ENCODE results near the gene USP34. TPM values are rescaled to one million over a fixed set of nuclear protein-coding genes. Genes with fewer than 3 reads are reported as not detected.

The USP34 gene
- total and polyA plus RNA-seq, 2 of the 8 experiments (the other 6 are each of a cell fraction or from before 2014, with no cell fraction given): 56.7 to 91.7 TPM

DNA sequence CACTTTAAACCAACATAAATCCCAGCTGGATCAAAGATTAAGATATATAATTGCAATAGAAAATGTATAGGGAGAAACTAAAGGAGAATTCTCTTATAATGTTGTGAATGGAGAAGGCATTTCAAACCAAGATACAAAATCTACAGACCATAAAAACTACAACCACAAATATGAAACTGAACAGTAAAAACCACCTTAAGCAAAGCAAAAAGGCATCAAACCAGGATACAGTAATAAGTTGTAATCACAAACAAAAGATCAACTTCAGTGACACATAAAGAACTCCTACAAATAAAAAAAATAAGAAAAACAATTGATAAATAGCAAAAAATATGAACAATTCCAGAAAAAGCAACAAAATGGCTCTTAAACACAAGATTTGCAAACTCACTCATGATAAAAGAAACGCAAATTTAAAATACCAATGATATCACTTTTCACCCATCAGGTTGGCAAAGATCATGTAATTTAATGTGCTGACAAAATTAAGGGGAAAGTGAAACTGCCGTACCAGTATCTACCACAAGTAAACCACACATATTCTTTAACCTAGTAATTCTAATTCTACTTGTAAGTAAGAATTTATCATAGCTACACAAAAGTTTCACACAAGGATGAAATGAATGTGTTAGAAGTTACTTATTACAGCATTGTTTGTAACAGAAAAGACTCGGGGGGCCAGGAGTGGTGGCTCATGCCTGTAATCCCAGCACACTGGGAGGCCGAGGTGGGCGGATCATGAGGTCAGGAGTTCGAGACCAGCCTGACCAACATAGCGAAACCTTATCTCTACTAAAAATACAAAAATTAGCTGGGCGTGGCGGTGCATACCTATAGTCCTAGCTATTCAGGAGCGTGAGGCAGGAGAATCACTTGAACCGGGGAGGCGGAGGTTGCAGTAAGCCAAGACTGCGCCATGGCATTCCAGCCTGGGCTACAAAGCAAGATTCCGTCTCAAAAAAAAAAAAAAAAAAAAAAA, 101.9 kb downstream of the USP34 start:
- POLR2A ChIA-PET (ENCODE audit: partially characterized antibody): no interaction called here
- H2BK12ac ChIP-seq (ENCODE audit: low read depth, low read length): no peak overlapping the region
- peaks cover 2 to 26% (median 4%) of the 10 kb centered on the region in 4 experiments; a peak in 4 of 8 replicates for H3K36me3 ChIP-seq (ENCODE audit: control insufficient read depth in 2 of 4, insufficient read depth in 4 of 4, low read length in 3 of 4)
- H3K4me2 ChIP-seq (ENCODE audit: insufficient read depth in 1 of 2, low read depth in 2 of 2, low read length in 2 of 2): no peak overlapping the region
- H2BK20ac ChIP-seq (ENCODE audit: low read length): no peak overlapping the region
- no peak overlapping the region for H3K23ac ChIP-seq (ENCODE audit: insufficient read length)
- H3K27ac ChIP-seq (ENCODE audit: low read depth, low read length): no peak overlapping the region
- DNase-seq (ENCODE audit: low read depth in 1 of 2, low spot score in 2 of 2) (no peak), FAIRE-seq (no peak)
- no peaks in the 10 kb centered on the region for H3K27me3 ChIP-seq (replicated peaks in 1 of 4; ENCODE audit: control insufficient read depth in 3 of 4, extremely low read depth in 1 of 4, insufficient read depth in 3 of 4, low read length in 3 of 4)
- H2AFZ ChIP-seq (ENCODE audit: low read length): no peak overlapping the region
- H3K23me2 ChIP-seq (ENCODE audit: low read depth, low read length): no peaks in the 10 kb centered on the region
- H2AK5ac ChIP-seq (ENCODE audit: low read depth, low read length): no peak overlapping the region
- no peak overlapping the region for H3K18ac ChIP-seq (ENCODE audit: extremely low read depth, low read length)
- CTCF ChIA-PET (ENCODE audit: partially characterized antibody): interaction anchor here (0.6 kb wide), 1 partner anchor 23 kb away, joined by 3 read pairs; no protein-coding TSS in a partner anchor
- H3K56ac ChIP-seq (replicated peaks; ENCODE audit: insufficient read length, low read depth, low read length): no peak overlapping the region
- no peak overlapping the region for H3K4me3 ChIP-seq (ENCODE audit: extremely low read depth in 1 of 4, insufficient read depth in 2 of 4, low read depth in 3 of 4, low read length in 4 of 4)
- no peaks in the 10 kb centered on the region; a peak in 1 of 7 replicates for H3K4me1 ChIP-seq (replicated peaks in 1 of 4; ENCODE audit: control insufficient read depth in 3 of 4, insufficient read depth in 4 of 4, low read length in 3 of 4)
- H3K79me2 ChIP-seq (ENCODE audit: control insufficient read depth in 1 of 2, insufficient read depth in 2 of 2, low read length in 2 of 2): peaks cover 0 to 6% of the 10 kb centered on the region in 2 experiments; a peak in 2 of 4 replicates
- no peak overlapping the region for H4K5ac ChIP-seq (ENCODE audit: insufficient read length, low read depth, low read length)
- no peak overlapping the region for H4K8ac ChIP-seq (ENCODE audit: extremely low read depth, insufficient read depth, low read length)
- H4K91ac ChIP-seq (replicated peaks; ENCODE audit: insufficient read length, low read length): no peak overlapping the region
- H2BK15ac ChIP-seq (ENCODE audit: low read length): no peak overlapping the region
- H3K14ac ChIP-seq (ENCODE audit: insufficient read length): no peak overlapping the region
- H3K9ac ChIP-seq (replicated peaks in 1 of 4; ENCODE audit: extremely low read depth in 1 of 4, low read depth in 3 of 4, low read length in 3 of 4): no peak overlapping the region
- H2BK120ac ChIP-seq (replicated peaks; ENCODE audit: low read depth, low read length): no peak overlapping the region
- H3K4ac ChIP-seq (replicated peaks; ENCODE audit: insufficient read length, low read depth, low read length): no peak overlapping the region
- H3K9me3 ChIP-seq (ENCODE audit: insufficient read depth in 2 of 2, low read depth in 1 of 2, low read length in 1 of 2): no peaks in the 10 kb centered on the region
- peaks cover 0 to 2% of the 10 kb centered on the region in 2 experiments for H4K20me1 ChIP-seq (replicated peaks in 1 of 2; ENCODE audit: control insufficient read depth in 1 of 2, insufficient read depth in 2 of 2, low read length in 2 of 2)
- 98% methylated on average over 13 of the region's 14 CpGs; no CpG with 5 or more reads in 1 of the 2 experiments for WGBS, 2 experiments (ENCODE audit: extremely low coverage in 1 of 2, insufficient coverage in 1 of 2, insufficient read length in 1 of 2, insufficient replicate concordance in 2 of 2, low coverage in 1 of 2, low lambda C conversion rate in 2 of 2, missing lambda C conversion rate in 1 of 2)
- H2BK5ac ChIP-seq (ENCODE audit: low read depth, low read length): no peak overlapping the region
- TF ChIP-seq KDM4A (IDR thresholded peaks at IDR 0.05; ENCODE audit: low read depth, low read length, severe bottlenecking) (no peak), ATF2 (IDR thresholded peaks at IDR 0.05; ENCODE audit: low read length) (no peak), RAD21 (IDR thresholded peaks at IDR 0.05 in 1 of 2, conservative IDR thresholded peaks at IDR 0.05 in 1 of 2; ENCODE audit: low read depth in 2 of 2, low read length in 2 of 2) (no peak)
- peaks cover 2% of the 10 kb centered on the region for H3K79me1 ChIP-seq (ENCODE audit: low read depth, low read length)

All from H1 (cell line).